OCI-LY7 (cell line): ENCODE measurements around the gene LZTS3. TPM values are rescaled to one million over a fixed set of nuclear protein-coding genes. Genes with fewer than 3 reads are reported as not detected.

ENCODE experiments used
- BruUV-seq: library from RNA; stranded (reverse); fragments of 400-500 nt; replicated peaks from 2 replicates; lab custom pipeline; 2021; lab: Mats Ljungman, UMichigan
- CTCF ChIA-PET: fragments of 300-600 bp; sonication (Branson Sonifier 250); formaldehyde crosslinking; loops from one replicate; lab custom pipeline; 2022; ENCODE audit warnings: antibody characterized with exemption; ENCODE audit not compliant: unreplicated experiment; lab: Charles Lee
- POLR2A ChIA-PET: fragments of 300-600 bp; sonication (Branson Sonifier 250); formaldehyde crosslinking; loops from one replicate; lab custom pipeline; 2022; ENCODE audit warnings: antibody characterized with exemption; lab: Charles Lee
- DNase-seq: peaks from one replicate; pipeline ENCODE4 v3.0.0-alpha.2; 2015; ENCODE audit warnings: low spot score
- H2AFZ ChIP-seq: fragments of 200-600 bp; sonication (generic), shearing (Covaris generic); 2 replicates; pipeline ENCODE4 v1.6.1; 2014; ENCODE audit warnings: mild to moderate bottlenecking, antibody characterized with exemption, low read length, moderate library complexity
- H3K27ac ChIP-seq: fragments of 200-600 bp; sonication (generic); 2 replicates; pipeline ENCODE4 v1.5.1; 2014; ENCODE audit warnings: mixed run types, low read depth, mild to moderate bottlenecking, moderate library complexity, low read length, inconsistent platforms; ENCODE audit not compliant: poor library complexity, severe bottlenecking
- H3K36me3 ChIP-seq: fragments of 200-600 bp; sonication (generic); 2 replicates; pipeline ENCODE4 v1.6.1; 2014; ENCODE audit warnings: mild to moderate bottlenecking, antibody characterized with exemption, low read length, moderate library complexity, mixed read lengths; ENCODE audit not compliant: insufficient read depth
- H3K4me1 ChIP-seq: fragments of 200-600 bp; sonication (generic); 2 replicates; pipeline ENCODE4 v1.5.1; 2014; ENCODE audit warnings: mild to moderate bottlenecking, low read length; ENCODE audit not compliant: insufficient read depth, poor library complexity, severe bottlenecking
- H3K4me2 ChIP-seq: fragments of 200-600 bp; sonication (generic); 2 replicates; pipeline ENCODE4 v1.6.1; 2014; ENCODE audit warnings: mild to moderate bottlenecking, low read length
- H3K4me3 ChIP-seq: fragments of 200-600 bp; sonication (generic); 2 replicates; pipeline ENCODE4 v1.5.1; 2014; ENCODE audit warnings: mild to moderate bottlenecking, low read depth, low read length; ENCODE audit not compliant: poor library complexity, severe bottlenecking
- H3K79me2 ChIP-seq: fragments of 200-600 bp; sonication (generic); 2 replicates; pipeline ENCODE4 v1.6.1; 2016; ENCODE audit warnings: low read depth, mild to moderate bottlenecking, low read length, moderate library complexity, mixed read lengths; ENCODE audit not compliant: insufficient read depth
- H3K9me2 ChIP-seq: fragments of 200-600 bp; sonication (generic); 2 replicates; pipeline ENCODE4 v1.6.1; 2016; ENCODE audit warnings: mild to moderate bottlenecking, low read length, mixed read lengths; ENCODE audit not compliant: insufficient read depth
- H3K9me3 ChIP-seq: fragments of 200-600 bp; sonication (generic); 2 replicates; pipeline ENCODE4 v1.6.1; 2014; ENCODE audit warnings: mild to moderate bottlenecking, mixed run types, low read length, mixed read lengths
- H4K20me1 ChIP-seq: fragments of 200-600 bp; sonication (generic); 2 replicates; pipeline ENCODE4 v1.6.1; 2014; ENCODE audit warnings: mild to moderate bottlenecking, antibody characterized with exemption, low read length, moderate library complexity, mixed read lengths; ENCODE audit not compliant: insufficient read depth
- CTCF ChIP-seq: fragments of 200-600 bp; sonication (generic); conservative IDR thresholded peaks from 2 replicates; pipeline ENCODE4 v1.5.1; 2014; ENCODE audit warnings: mild to moderate bottlenecking, antibody characterized with exemption, low read length, moderate library complexity, mixed read lengths
- EZH2phosphoT487 ChIP-seq: fragments of 200-600 bp; sonication (generic); IDR thresholded peaks from 2 replicates; pipeline ENCODE4 v1.6.1; 2018; ENCODE audit warnings: low read depth, borderline replicate concordance, mild to moderate bottlenecking, mixed run types, antibody characterized with exemption, low read length, moderate library complexity, mixed read lengths
- intact Hi-C: fragments of 100-400 bp; cut with micrococcal nuclease; formaldehyde crosslinking; loops from one replicate; pipeline ENCODE4 v1.10.0; 2022; ENCODE audit not compliant: unreplicated experiment
- total RNA-seq, 2 experiments: library from RNA; depleted of rRNA in 1 of 2; stranded (reverse); fragments of >200 nt in 1 of 2; shearing (Covaris generic) in 1 of 2; gene quantifications; 2 replicates each; pipeline ENCODE4 v1.2.3, GENCODE V29; 2014 to 2022

LZTS3 gene
- total RNA-seq, 2 experiments from 2014 or later, result 4.7 to 5.0 TPM

GRCh38 chr20:3161316-3162079, 11.9 kb downstream of the LZTS3 start:
- H3K27ac ChIP-seq, result no peak overlapping the region
- peaks cover 36% of the 10 kb centered on the region for H3K79me2 ChIP-seq
- no peaks in the 10 kb centered on the region for H3K9me2 ChIP-seq
- TF ChIP-seq CTCF (no peak), EZH2phosphoT487 (no peak)
- intact Hi-C loops, result no loop called here
- peaks cover 38% of the 10 kb centered on the region for H3K4me1 ChIP-seq
- no TSS peak for BruUV-seq
- no peak for DNase-seq
- H2AFZ ChIP-seq, result no peak overlapping the region
- peaks cover 17% of the 10 kb centered on the region for H4K20me1 ChIP-seq
- no peaks in the 10 kb centered on the region for H3K9me3 ChIP-seq
- peaks cover 9% of the 10 kb centered on the region for H3K36me3 ChIP-seq
- POLR2A ChIA-PET, result interaction anchor here (0.6 to 1.1 kb wide), 3 partner anchors 18 to 449 kb away, joined by 3 read pairs; no protein-coding TSS in a partner anchor
- CTCF ChIA-PET, result no interaction called here
- no peak overlapping the region for H3K4me2 ChIP-seq
- no peak overlapping the region for H3K4me3 ChIP-seq

- POLR2A ChIA-PET, result interaction anchor here (0.6 to 1.1 kb wide), 7 partner anchors 10 to 691 kb away, joined by 3 to 4 read pairs (median 3); no protein-coding TSS in a partner anchor
- Histone ChIP-seq H3K4me2 (peak overlapping the region; percentile 94), H3K9me2 (no peaks in the 10 kb centered on the region), H4K20me1 (peaks cover 19% of the 10 kb centered on the region), H3K4me3 (peak overlapping the region; percentile 95), H3K36me3 (peaks cover 16% of the 10 kb centered on the region), H3K79me2 (peaks cover 47% of the 10 kb centered on the region), H3K4me1 (peaks cover 43% of the 10 kb centered on the region), H3K27ac (peak overlapping the region; percentile 64), H3K9me3 (no peaks in the 10 kb centered on the region), H2AFZ (peak overlapping the region; percentile 99)
- intact Hi-C loops, result no loop called here
- DNase-seq, result no peak
- CTCF ChIA-PET, result no interaction called here
- no peak for TF ChIP-seq CTCF
- no peak for TF ChIP-seq EZH2phosphoT487
- no TSS peak for BruUV-seq
These were observed 12.9 kb downstream of the LZTS3 start for GRCh38 chr20:3160418-3160817.
